Measurements from ENCODE around the gene SEPTIN11.

SEPTIN11 gene

GRCh38 chr4:76943790-76944189, 5.8 kb upstream of the SEPTIN11 start:
- Histone ChIP-seq H3K36me3 (ENCODE audit: insufficient read depth, low read length) (no peaks in the 10 kb centered on the region), H3K4me3 (ENCODE audit: low read depth, low read length, poor library complexity, severe bottlenecking) (no peak overlapping the region), H2AFZ (ENCODE audit: low read length) (no peak overlapping the region), H3K27ac (ENCODE audit: low read depth, low read length, poor library complexity, severe bottlenecking) (no peak overlapping the region), H3K4me1 (ENCODE audit: insufficient read depth, low read length, severe bottlenecking) (no peaks in the 10 kb centered on the region), H3K27me3 (ENCODE audit: insufficient read depth, low read length) (no peaks in the 10 kb centered on the region), H3K79me2 (ENCODE audit: insufficient read depth, low read length) (no peaks in the 10 kb centered on the region), H4K20me1 (ENCODE audit: insufficient read depth, low read length) (no peaks in the 10 kb centered on the region), H3K9me2 (ENCODE audit: low read depth, low read length) (no peaks in the 10 kb centered on the region), H3K4me2 (ENCODE audit: low read length) (no peak overlapping the region), H3K9me3 (ENCODE audit: low read length) (no peaks in the 10 kb centered on the region), H3F3A (ENCODE audit: insufficient read depth, low read length) (no peaks in the 10 kb centered on the region), H3K9ac (ENCODE audit: low read length) (no peak overlapping the region)
- no peak for TF ChIP-seq CTCF (IDR thresholded peaks at IDR 0.05; ENCODE audit: low read length)
- TF ChIP-seq EZH2 (IDR thresholded peaks at IDR 0.05; ENCODE audit: borderline replicate concordance, low read length) = no peak

GRCh38 chr4:76947369-76947768, 2.2 kb upstream of the SEPTIN11 start:
- Histone ChIP-seq H3F3A (ENCODE audit: insufficient read depth, low read length) (no peaks in the 10 kb centered on the region), H3K4me2 (ENCODE audit: low read length) (no peak overlapping the region), H3K27me3 (ENCODE audit: insufficient read depth, low read length) (no peaks in the 10 kb centered on the region; the same call in 1 of the 2 replicates), H3K27ac (ENCODE audit: low read depth, low read length, poor library complexity, severe bottlenecking) (no peak overlapping the region), H3K79me2 (ENCODE audit: insufficient read depth, low read length) (no peaks in the 10 kb centered on the region), H3K9me2 (ENCODE audit: low read depth, low read length) (no peaks in the 10 kb centered on the region), H4K20me1 (ENCODE audit: insufficient read depth, low read length) (no peaks in the 10 kb centered on the region), H3K36me3 (ENCODE audit: insufficient read depth, low read length) (no peaks in the 10 kb centered on the region), H3K4me3 (ENCODE audit: low read depth, low read length, poor library complexity, severe bottlenecking) (no peak overlapping the region), H3K9me3 (ENCODE audit: low read length) (no peaks in the 10 kb centered on the region), H2AFZ (ENCODE audit: low read length) (no peak overlapping the region), H3K4me1 (ENCODE audit: insufficient read depth, low read length, severe bottlenecking) (peaks cover 6% of the 10 kb centered on the region), H3K9ac (ENCODE audit: low read length) (no peak overlapping the region)
- TF ChIP-seq EZH2 (IDR thresholded peaks at IDR 0.05; ENCODE audit: borderline replicate concordance, low read length) (no peak), CTCF (IDR thresholded peaks at IDR 0.05; ENCODE audit: low read length) (no peak)

- H3K9me2 ChIP-seq (ENCODE audit: low read depth, low read length) = no peaks in the 10 kb centered on the region
- H3K4me2 ChIP-seq (ENCODE audit: low read length) = peak overlapping the region; percentile 63
- H3K9me3 ChIP-seq (ENCODE audit: low read length) = no peaks in the 10 kb centered on the region
- no peaks in the 10 kb centered on the region for H3K79me2 ChIP-seq (ENCODE audit: insufficient read depth, low read length)
- H3F3A ChIP-seq (ENCODE audit: insufficient read depth, low read length) = no peaks in the 10 kb centered on the region
- no peaks in the 10 kb centered on the region for H4K20me1 ChIP-seq (ENCODE audit: insufficient read depth, low read length)
- no peaks in the 10 kb centered on the region for H3K36me3 ChIP-seq (ENCODE audit: insufficient read depth, low read length)
- H3K27ac ChIP-seq (ENCODE audit: low read depth, low read length, poor library complexity, severe bottlenecking) = no peak overlapping the region
- peak overlapping the region; percentile 43; the same call in 1 of the 2 replicates for H3K9ac ChIP-seq (ENCODE audit: low read length)
- H2AFZ ChIP-seq (ENCODE audit: low read length) = no peak overlapping the region
- TF ChIP-seq EZH2 (IDR thresholded peaks at IDR 0.05; ENCODE audit: borderline replicate concordance, low read length) = no peak
- TF ChIP-seq CTCF (IDR thresholded peaks at IDR 0.05; ENCODE audit: low read length) = no peak
- H3K4me1 ChIP-seq (ENCODE audit: insufficient read depth, low read length, severe bottlenecking) = peaks cover 6% of the 10 kb centered on the region
- no peaks in the 10 kb centered on the region; the same call in 1 of the 2 replicates for H3K27me3 ChIP-seq (ENCODE audit: insufficient read depth, low read length)
- H3K4me3 ChIP-seq (ENCODE audit: low read depth, low read length, poor library complexity, severe bottlenecking) = peak overlapping the region; percentile 71
These were observed 893 bp upstream of the SEPTIN11 start for GRCh38 chr4:76948443-76949275.

All from OCI-LY1 (cell line).